NCI-H446 (cell line): ENCODE measurements around the gene ABCA1.
"Not testable (repeated sequence)": the region's sequence is repeated elsewhere in the genome, so short reads cannot be mapped to it uniquely, and the experiment has no call there.

Experiments used
- DNase-seq, 2 experiments: peaks; one replicate each; lab custom pipeline; 2025; lab: John Stamatoyannopoulos, UW

ABCA1 gene

DNA sequence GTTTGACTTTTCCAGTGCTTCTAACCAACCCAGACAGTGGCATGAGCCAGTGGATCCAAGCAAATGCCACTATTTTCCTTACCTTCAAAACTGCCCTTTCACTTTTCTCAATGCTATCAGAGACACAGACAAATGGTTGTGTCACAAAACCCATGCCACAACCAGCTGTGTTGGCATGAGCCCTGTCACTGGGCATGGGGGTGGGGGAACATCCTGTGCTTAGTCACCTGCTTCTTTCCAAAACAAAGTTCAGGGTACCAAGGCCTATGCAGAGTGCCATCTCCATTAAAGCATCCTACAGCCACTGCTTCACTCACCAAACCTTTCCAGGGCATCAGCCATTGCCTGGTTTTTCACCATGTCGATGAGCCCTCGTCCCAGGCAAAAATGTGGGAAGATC lies 133.9 kb downstream of the ABCA1 start:
- no peak for DNase-seq

DNA sequence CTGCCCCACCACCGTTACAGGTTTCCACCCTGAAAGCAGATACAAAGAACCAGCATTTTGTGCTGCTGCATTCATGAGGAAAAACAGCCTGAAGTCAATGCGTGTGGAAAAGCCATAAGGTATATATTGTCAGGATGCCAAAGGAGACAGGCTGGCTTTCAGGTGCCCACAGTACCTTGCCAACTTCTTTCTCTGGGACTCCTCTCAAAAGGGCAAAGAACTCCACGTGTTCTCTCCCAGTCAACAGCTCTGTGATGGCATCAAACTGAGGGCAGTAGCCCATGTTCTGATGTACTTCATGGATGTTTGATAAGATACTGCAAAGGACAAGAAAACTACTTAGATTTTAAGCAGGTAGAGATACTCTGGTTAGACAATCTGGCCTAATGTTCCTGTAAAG lies 139.7 kb downstream of the ABCA1 start:
- no peak for DNase-seq

DNA sequence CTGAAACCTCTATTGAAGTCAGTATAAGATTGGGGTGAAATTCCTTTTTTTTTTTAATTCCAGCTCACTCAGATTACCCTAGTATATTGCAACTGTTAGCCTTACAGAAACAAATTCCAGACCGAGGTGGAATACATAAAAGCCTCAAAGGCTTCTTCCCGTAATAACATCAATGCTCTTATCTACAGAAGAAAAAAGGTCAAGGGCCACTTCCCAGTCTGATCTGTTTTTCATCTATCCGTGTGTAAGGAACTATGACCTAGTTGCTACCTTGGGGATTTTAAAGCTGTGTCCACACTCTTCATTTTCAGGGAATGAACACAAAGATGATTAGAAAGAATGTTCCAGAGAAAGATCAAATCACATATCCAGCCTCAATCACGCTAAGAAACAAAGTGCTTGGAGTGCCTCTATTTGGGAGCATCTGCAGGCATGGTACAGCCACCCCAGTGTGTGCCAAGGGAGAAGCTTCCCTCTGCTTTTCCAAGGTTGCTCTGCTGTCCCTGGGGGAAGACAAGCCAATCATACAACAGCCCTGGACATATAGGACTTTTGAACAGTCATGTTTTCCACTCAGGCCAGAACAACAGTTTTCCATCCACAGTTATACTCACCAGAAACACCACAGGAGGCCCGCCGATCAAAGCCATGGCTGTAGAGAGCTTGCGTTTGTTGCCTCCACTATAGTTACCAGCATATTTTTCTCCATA lies 140.5 kb downstream of the ABCA1 start:
- DNase-seq, result no peak

DNA sequence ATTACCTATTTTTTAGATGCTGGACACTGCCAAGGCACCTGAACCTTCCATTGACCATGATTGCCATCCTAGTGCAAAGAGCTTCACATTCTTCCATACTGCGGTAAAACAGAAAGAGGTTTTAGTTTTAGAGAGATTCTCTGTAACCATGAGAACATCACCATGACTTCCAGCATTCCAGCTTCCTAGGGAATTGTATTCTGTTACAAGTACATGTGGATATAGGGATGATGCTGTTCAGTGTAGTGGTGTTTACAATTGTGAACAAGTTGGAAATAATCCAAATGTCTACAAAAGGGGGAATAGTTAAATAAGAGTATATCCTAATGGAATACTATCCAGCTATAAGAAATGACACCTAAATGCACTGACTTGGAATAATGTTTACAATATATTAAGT lies 141.7 kb downstream of the ABCA1 start:
- DNase-seq, result no peak

DNA sequence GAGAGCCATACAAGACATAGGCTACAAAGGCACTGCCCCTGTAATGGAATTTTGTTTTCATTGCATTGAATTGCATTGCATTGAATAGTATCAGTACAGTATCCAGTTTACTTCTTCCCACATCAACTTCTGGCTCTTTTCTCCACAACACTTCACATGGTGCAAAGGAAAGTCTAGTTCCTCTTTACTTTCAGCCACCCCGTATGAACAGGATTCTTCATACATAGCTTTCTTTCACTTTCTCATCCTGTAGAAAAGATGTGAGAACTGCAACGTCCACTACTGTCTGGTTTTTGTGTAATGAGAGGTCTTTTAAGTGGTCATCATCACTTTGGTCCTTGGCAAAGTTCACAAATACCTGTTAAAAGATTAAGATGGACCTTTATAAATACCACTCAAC lies 143.9 kb downstream of the ABCA1 start:
- no peak for DNase-seq

DNA sequence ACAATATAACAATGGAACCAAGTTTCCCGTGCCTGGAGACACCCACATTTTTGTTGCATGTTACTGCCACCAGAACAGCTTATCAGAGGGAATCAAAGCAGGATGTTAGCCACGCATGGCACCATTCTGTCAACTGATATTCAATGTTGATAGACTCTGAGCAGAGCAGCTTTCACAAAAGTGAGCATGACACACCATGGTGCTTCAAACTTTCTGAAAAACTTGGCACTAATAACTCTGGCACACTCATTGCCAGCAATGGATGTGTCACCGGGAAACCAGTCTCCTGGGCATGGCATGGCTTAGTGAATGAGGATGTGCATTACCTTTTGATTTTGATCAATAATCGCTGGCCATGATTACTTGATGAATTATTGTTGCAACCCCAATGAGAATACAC lies 144.4 kb downstream of the ABCA1 start:
- DNase-seq, result no peak

DNA sequence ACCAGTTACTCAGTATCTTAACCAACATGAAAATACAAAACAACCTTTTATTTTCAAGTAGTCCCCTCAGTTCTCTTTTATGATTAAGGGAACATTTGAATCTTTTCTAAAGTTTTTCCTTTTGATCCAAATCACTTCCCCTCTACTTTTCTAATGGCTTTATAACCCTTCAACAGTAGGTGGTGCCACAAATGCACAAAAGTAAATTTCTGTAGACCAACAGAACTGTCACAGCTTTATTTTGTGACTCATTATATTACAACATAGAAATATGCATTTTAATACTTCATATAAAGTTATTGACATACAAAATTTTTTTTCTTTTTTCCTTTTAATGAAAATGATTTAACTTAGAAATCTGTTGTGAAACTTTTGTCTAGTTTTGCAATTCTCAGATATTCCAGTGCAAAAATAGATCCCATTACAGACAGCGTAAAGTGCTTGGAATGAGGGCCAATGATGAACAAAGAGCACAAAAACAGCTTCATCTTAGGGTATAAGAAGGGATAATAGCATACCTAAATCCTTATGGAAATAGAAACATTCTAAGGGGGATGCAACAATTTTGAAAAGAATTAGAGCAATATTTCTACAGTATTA lies 147.1 kb downstream of the ABCA1 start:
- peak in 1 of 2 experiments; percentile 23 for DNase-seq

DNA sequence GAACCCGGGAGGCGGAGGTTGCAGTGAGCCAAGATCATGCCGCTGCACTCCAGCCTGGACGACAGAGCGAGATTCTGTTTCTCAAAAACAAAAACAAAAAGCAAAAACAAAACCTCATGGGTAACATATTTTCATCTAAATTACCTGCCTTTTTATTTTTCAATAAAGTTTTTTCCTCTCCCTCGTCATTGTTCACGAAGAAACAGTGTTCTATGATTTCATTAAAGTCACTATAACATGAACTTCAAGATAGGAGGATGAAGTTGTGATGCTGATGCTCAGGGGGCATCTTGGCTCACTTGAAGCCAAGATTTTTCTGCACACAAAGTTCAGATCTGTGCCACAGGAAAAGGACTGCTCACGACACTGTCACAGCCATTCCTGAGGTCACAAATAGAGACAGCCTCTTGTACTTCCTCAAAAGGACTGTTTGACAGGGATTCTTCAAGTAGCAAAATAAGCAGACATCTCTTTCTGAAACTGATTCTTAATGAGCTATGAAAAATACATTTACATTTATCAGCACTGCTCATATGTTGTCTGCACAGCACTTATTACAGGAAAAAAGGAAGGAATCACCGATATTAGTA lies 147.9 kb downstream of the ABCA1 start:
- no peak for DNase-seq

DNA sequence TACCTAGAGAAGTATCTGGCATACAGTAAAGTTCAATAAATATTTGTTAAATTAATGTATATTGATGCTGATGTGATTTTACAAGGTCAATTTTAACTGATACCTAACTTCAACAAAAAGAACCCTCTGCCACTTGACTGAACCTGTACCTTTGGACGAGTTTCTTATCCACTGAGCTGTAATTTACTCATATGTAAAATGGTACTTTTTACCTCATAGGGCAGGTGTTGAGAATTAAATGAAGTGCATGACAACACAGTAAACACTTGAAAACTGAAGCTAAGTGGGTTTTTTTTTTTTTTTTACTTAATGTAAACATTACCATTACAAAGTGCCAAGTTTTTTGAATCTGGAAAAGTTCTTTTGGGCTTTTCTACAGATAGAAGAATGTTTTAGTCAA lies 148.6 kb downstream of the ABCA1 start:
- DNase-seq, result no peak

DNA sequence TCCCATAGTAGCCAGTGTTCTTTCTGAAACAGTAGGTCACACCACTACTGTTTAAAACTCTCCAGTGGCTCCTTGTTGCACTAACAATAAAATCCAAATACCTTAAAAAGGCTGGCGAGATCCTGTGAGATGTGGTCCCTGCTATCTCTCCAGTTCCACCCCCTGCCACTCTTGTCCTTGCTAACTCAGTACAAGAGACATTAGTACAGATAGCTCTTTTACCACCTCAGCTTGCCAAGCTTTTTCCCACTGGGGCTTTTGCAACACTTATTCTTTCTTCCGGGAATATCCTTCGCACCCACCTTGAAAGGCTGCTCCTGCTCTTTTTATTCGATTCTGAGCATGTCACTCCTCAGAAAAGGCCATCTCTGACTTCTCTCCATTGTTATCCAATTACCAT lies 149.2 kb downstream of the ABCA1 start:
- no peak for DNase-seq

DNA sequence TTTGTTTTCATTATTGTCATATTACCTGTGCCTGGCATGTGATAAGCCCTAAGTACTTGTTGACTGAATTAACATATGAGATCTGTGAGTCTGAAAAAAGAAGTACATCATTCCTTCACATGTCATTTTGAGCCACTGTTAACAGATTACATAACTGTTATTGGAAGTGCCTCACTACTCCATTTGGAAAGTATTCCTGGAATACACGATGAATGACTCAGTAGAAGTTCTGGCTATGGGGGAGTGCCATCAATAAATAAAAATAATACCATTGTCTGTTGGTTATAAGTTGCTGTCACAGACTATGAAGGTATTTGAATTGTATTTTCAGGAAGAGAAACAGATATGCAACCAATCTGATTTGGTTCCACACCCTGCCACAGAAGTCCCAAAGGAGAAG lies 151.2 kb downstream of the ABCA1 start:
- no peak for DNase-seq

DNA sequence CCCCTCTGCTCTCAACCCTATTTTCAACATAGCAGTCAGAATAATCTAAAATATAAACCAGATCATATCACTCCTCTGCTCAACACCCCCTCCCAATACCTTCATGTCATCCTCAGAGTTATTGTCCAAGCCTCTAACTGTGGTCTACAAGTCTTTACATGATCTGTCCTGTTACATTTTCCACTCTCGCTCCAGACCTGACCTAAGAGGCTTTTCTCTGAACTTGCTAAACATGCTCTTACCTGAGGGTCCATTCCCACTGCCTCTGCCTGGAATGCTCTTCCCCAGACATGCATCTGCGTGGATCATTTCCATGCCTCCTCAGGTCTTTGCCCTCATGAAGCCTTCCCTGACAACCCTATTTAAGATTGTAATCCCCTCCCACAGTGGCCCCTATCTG lies 152.0 kb downstream of the ABCA1 start:
- no peak for DNase-seq

DNA sequence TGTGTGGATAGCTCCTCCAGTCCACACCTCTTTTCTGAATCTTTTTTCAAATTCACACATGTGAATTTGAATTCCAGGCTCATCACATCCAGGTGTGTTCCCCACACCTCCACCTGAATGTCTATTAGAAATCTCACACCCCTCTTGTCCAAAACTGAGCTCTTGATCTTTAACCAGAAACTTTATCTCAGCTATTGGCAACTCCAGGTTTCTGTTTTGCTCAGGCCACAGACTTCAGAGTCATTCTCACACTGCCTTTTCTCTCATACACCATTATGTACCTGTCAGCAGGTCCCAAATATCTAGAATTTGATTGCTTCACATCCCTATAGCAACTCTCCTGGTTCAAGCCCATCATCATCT lies 152.4 kb downstream of the ABCA1 start:
- DNase-seq, result no peak

DNA sequence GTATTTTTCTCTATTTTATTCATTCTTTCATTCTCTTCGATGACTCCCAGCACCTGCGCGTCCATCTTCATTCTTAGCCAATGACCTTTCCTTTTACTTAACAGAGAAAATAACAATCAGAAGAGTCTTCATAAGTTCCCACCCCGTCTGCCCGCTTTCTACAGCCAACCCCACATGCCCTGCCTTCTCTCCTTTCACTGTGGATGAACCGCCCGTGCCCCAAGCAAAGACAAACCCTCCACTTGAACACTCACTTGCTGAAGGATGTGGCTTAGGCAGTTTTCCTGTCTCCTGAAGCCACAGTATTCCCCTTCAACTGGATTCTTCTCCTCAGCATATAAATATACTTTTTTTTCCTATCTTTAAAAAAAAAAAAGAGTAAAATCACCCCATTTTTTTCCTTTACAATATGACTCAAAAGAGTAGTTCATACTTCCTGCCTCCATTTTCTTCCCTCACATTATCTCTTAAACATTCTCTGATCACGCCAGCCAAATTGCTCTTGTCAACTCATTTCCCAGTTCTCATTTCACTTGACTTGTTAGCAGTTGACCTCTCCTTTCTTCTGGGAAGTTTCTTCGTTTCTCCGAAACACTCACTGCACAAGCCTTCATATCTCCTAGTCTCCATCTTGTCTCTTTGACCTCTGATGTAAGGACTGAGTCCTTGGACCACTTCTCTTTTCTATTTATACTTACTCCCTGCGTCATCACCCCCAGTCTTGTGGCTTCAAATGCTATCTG lies 153.0 kb downstream of the ABCA1 start:
- no peak for DNase-seq

DNA sequence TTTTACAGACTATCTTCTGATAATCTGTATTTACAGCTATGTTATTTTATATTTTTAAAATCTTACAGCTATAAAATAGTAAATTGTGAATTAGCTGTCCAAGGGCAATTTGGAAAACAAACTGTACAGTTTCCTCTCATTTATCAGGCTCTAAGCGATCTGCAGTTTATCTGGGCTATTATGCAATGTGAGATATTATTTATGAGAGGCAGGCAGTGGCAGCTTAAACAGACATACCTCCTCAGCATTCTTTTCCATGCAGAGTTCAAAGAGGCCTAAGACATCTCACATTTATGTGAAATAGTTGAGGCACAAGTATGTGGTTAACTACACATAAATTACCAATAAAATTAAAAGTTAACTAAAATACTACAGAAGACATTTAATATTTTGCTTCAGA lies 153.8 kb downstream of the ABCA1 start:
- DNase-seq, result no peak

DNA sequence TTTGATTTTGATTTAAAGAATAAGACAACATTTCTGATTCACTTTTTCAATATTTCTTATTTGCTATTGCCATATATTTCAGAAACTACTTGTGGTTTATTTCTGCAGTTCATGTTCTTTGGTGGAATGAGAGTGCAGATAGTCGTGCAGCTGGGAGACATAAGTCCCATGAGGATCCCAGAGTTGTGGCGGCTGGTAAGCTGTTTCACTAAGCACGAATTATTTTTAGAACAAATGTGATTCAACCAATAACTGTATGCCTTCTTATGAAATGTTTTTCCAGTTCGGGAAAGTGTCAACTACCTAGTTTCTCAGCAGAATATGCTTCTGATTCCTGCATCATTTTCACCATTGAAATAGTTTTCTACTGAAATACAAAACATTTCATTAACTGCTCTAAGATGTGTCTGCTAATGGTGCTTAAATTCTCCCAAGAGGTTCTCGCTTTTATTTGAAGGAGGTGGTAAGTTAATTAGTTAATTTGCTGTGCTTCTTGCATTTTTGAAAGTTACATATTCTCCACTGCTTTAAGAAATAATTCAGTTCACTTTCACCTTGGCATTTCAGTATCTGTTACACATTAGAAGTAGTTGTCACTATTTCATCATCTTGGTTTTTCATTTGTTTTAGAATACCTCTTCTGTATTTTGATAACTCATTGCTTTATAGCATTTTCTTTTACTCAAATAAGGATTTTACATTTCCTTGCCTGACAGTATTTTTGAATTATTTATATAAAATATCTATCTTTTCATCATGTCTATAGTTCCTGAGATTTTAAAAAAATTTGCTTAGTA lies 155.0 kb downstream of the ABCA1 start:
- no peak for DNase-seq

DNA sequence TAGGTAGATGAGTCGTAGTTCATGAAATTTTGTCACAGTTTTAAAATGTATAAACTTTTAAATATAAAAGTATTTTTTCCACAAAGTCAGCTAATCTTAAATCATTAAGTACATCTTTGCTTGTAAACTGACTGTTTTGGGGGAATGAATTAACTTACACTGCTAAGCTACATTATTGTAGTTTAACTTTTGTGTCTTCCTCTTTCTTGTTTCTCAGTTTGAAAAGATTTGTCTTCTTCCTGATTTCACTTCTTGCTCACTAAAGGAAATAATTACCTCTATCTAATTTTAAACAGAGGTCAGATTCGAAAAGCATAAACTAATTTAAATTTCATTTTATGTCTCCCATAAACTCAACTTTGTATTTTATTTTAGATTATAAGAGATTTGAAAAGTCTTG lies 158.3 kb downstream of the ABCA1 start:
- no peak for DNase-seq

DNA sequence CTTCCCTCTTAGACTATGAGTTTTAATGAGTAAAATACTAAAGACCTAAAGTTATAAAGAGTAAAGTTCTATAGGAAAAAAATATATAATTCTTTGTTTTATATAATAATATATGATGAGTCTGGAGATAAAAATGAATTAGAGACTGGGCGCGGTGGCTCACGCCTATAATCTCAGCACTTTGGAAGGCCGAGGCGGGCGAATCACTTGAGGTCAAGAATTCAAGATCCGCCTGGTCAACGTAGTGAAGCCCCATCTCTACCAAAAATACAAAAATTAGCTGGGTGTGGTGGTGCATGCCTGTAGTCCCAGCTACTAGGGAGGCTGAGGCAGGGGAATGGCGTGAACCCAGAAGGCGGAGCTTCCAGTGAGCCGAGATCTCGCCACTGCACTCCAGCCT lies 158.9 kb downstream of the ABCA1 start:
- not testable (repeated sequence) for DNase-seq

DNA sequence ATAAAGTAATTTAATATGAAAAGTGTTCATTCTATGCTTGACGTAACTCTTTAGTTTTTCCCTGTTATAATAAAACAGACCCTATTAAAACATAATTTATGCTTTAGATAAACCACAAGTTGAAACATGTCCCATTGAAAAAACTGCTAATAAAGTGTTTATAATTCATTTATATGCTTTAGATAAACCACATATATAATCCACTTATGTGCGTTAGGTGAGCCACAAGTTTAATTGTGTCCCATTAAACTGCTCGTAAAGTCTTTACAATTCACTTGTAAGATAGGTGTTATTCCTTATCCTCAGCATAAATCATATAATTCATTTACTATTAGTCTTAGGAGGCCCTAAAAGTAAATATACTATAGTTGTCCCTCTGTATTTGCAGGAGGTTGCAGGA lies 160.4 kb downstream of the ABCA1 start:
- DNase-seq, result no peak

DNA sequence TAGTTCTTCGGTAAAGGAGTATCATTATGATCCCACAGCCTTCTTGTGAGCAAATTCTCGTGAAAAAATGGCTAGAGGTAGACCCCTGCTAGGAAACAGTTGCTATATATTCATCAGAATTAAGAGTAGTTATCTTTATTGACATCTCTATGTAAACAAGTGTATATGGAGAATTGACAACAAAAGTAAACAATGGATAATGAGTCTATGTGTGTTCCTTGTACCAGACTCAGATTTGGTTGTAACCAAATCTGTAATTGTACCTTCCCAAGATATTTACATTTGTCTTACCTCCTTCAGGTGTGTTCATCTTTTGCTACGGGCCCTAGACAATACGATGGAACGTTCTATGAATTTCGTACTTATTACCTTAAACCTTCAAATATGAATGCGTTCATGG lies 161.9 kb downstream of the ABCA1 start:
- DNase-seq, result no peak

DNA sequence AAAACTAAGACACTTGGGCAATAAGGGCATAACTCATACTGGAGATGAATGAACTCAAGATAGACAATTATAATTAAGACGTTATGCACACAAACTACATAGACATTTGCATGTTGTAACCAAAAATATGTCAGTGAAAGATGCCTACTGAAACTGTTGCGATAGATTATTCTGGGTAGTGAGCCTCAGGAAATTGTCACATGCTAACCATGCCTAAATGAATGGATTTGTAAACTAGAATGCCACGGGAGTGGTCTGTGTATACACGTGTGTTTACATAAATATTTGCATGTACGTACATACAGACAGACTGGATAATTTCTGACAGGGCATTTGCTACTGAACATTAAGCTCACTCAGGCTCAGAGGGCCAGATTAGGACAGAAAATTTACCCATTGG lies 162.8 kb downstream of the ABCA1 start:
- DNase-seq, result no peak

DNA sequence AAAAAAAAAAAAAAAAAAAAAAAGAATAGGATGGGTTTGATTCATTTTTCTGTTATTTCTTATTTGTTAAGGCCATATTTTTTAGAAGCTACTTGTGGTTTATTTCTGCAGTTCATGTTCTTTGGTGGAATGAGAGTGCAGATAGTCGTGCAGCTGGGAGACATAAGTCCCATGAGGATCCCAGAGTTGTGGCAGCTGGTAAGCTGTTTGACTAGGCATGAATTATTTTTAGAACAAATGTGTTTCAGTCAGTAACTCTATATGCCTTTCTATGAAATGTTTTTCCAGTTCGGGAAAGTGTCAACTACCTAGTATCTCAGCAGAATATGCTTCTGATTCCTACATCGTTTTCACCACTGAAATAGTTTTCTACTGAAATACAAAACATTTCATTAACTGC lies 169.0 kb downstream of the ABCA1 start:
- no peak for DNase-seq
